ENCODE results near the gene PTPRK.

The PTPRK gene

GRCh38 chr6:128337619-128338018 lies 182.8 kb downstream of the PTPRK start:
- Histone ChIP-seq H3K9ac (ENCODE audit: low read depth in 1 of 2, low read length in 2 of 2) (no peak overlapping the region), H3K27ac (ENCODE audit: low read depth, low read length) (no peak overlapping the region), H3K9me3 (ENCODE audit: control insufficient read depth in 1 of 2, low read length in 2 of 2) (no peaks in the 10 kb centered on the region), H3K27me3 (ENCODE audit: control insufficient read depth in 1 of 2, insufficient read depth in 2 of 2, low read length in 2 of 2) (no peaks in the 10 kb centered on the region), H3K4me1 (ENCODE audit: control insufficient read depth in 1 of 2, insufficient read depth in 2 of 2, low read length in 2 of 2) (peaks cover 12 to 31% of the 10 kb centered on the region in 2 donors), H3K4me3 (ENCODE audit: low read depth in 1 of 2, low read length in 2 of 2) (no peak overlapping the region), H3K36me3 (ENCODE audit: control insufficient read depth in 1 of 2, insufficient read depth in 2 of 2, low read length in 2 of 2) (no peaks in the 10 kb centered on the region)

GRCh38 chr6:128336436-128337095 lies 183.8 kb downstream of the PTPRK start:
- Histone ChIP-seq H3K9ac (ENCODE audit: low read depth in 1 of 2, low read length in 2 of 2) (no peak overlapping the region), H3K9me3 (ENCODE audit: control insufficient read depth in 1 of 2, low read length in 2 of 2) (no peaks in the 10 kb centered on the region), H3K4me3 (ENCODE audit: low read depth in 1 of 2, low read length in 2 of 2) (no peak overlapping the region), H3K4me1 (ENCODE audit: control insufficient read depth in 1 of 2, insufficient read depth in 2 of 2, low read length in 2 of 2) (peaks cover 12 to 32% of the 10 kb centered on the region in 2 donors), H3K27ac (ENCODE audit: low read depth, low read length) (no peak overlapping the region), H3K27me3 (ENCODE audit: control insufficient read depth in 1 of 2, insufficient read depth in 2 of 2, low read length in 2 of 2) (no peaks in the 10 kb centered on the region), H3K36me3 (ENCODE audit: control insufficient read depth in 1 of 2, insufficient read depth in 2 of 2, low read length in 2 of 2) (no peaks in the 10 kb centered on the region)

GRCh38 chr6:128335963-128336362 lies 184.4 kb downstream of the PTPRK start:
- no peaks in the 10 kb centered on the region for H3K9me3 ChIP-seq (ENCODE audit: control insufficient read depth in 1 of 2, low read length in 2 of 2)
- H3K9ac ChIP-seq (ENCODE audit: low read depth in 1 of 2, low read length in 2 of 2): no peak overlapping the region
- no peak overlapping the region for H3K4me3 ChIP-seq (ENCODE audit: low read depth in 1 of 2, low read length in 2 of 2)
- H3K27me3 ChIP-seq (ENCODE audit: control insufficient read depth in 1 of 2, insufficient read depth in 2 of 2, low read length in 2 of 2): no peaks in the 10 kb centered on the region
- H3K36me3 ChIP-seq (ENCODE audit: control insufficient read depth in 1 of 2, insufficient read depth in 2 of 2, low read length in 2 of 2): no peaks in the 10 kb centered on the region
- no peak overlapping the region for H3K27ac ChIP-seq (ENCODE audit: low read depth, low read length)
- peaks cover 12 to 32% of the 10 kb centered on the region in 2 donors for H3K4me1 ChIP-seq (ENCODE audit: control insufficient read depth in 1 of 2, insufficient read depth in 2 of 2, low read length in 2 of 2)

- no peak overlapping the region for H3K27ac ChIP-seq (ENCODE audit: low read depth, low read length)
Measured at GRCh38 chr6:128333581-128334223, 186.7 kb downstream of the PTPRK start.

GRCh38 chr6:128327890-128328289 lies 192.5 kb downstream of the PTPRK start:
- Histone ChIP-seq H3K4me1 (ENCODE audit: control insufficient read depth in 1 of 2, insufficient read depth in 2 of 2, low read length in 2 of 2) (peaks cover 2 to 4% of the 10 kb centered on the region in 2 donors), H3K4me3 (ENCODE audit: low read depth in 1 of 2, low read length in 2 of 2) (no peak overlapping the region), H3K36me3 (ENCODE audit: control insufficient read depth in 1 of 2, insufficient read depth in 2 of 2, low read length in 2 of 2) (no peaks in the 10 kb centered on the region), H3K9me3 (ENCODE audit: control insufficient read depth in 1 of 2, low read length in 2 of 2) (no peaks in the 10 kb centered on the region), H3K9ac (ENCODE audit: low read depth in 1 of 2, low read length in 2 of 2) (no peak overlapping the region), H3K27ac (ENCODE audit: low read depth, low read length) (no peak overlapping the region), H3K27me3 (ENCODE audit: control insufficient read depth in 1 of 2, insufficient read depth in 2 of 2, low read length in 2 of 2) (no peaks in the 10 kb centered on the region)

More at GRCh38 chr6:128333581-128334223, 186.7 kb downstream of the PTPRK start:
- H3K9ac ChIP-seq (ENCODE audit: low read depth in 1 of 2, low read length in 2 of 2): no peak overlapping the region
- H3K27me3 ChIP-seq (ENCODE audit: control insufficient read depth in 1 of 2, insufficient read depth in 2 of 2, low read length in 2 of 2): no peaks in the 10 kb centered on the region
- H3K36me3 ChIP-seq (ENCODE audit: control insufficient read depth in 1 of 2, insufficient read depth in 2 of 2, low read length in 2 of 2): no peaks in the 10 kb centered on the region
- peaks cover 4 to 19% of the 10 kb centered on the region in 2 donors for H3K4me1 ChIP-seq (ENCODE audit: control insufficient read depth in 1 of 2, insufficient read depth in 2 of 2, low read length in 2 of 2)
- H3K9me3 ChIP-seq (ENCODE audit: control insufficient read depth in 1 of 2, low read length in 2 of 2): no peaks in the 10 kb centered on the region
- H3K4me3 ChIP-seq (ENCODE audit: low read depth in 1 of 2, low read length in 2 of 2): no peak overlapping the region

GRCh38 chr6:128323011-128323410 lies 197.4 kb downstream of the PTPRK start:
- no peak overlapping the region for H3K27ac ChIP-seq (ENCODE audit: low read depth, low read length)
- no peak overlapping the region for H3K9ac ChIP-seq (ENCODE audit: low read depth in 1 of 2, low read length in 2 of 2)
- H3K9me3 ChIP-seq (ENCODE audit: control insufficient read depth in 1 of 2, low read length in 2 of 2): no peaks in the 10 kb centered on the region
- no peak overlapping the region for H3K4me3 ChIP-seq (ENCODE audit: low read depth in 1 of 2, low read length in 2 of 2)
- H3K27me3 ChIP-seq (ENCODE audit: control insufficient read depth in 1 of 2, insufficient read depth in 2 of 2, low read length in 2 of 2): no peaks in the 10 kb centered on the region
- no peaks in the 10 kb centered on the region for H3K4me1 ChIP-seq (ENCODE audit: control insufficient read depth in 1 of 2, insufficient read depth in 2 of 2, low read length in 2 of 2)
- H3K36me3 ChIP-seq (ENCODE audit: control insufficient read depth in 1 of 2, insufficient read depth in 2 of 2, low read length in 2 of 2): peaks cover 0 to 5% of the 10 kb centered on the region in 2 donors

- H3K4me3 ChIP-seq (ENCODE audit: low read depth in 1 of 2, low read length in 2 of 2): no peak overlapping the region
- H3K9ac ChIP-seq (ENCODE audit: low read depth in 1 of 2, low read length in 2 of 2): no peak overlapping the region
- no peaks in the 10 kb centered on the region for H3K9me3 ChIP-seq (ENCODE audit: control insufficient read depth in 1 of 2, low read length in 2 of 2)
- H3K4me1 ChIP-seq (ENCODE audit: control insufficient read depth in 1 of 2, insufficient read depth in 2 of 2, low read length in 2 of 2): no peaks in the 10 kb centered on the region
- no peak overlapping the region for H3K27ac ChIP-seq (ENCODE audit: low read depth, low read length)
- H3K36me3 ChIP-seq (ENCODE audit: control insufficient read depth in 1 of 2, insufficient read depth in 2 of 2, low read length in 2 of 2): peaks cover 0 to 5% of the 10 kb centered on the region in 2 donors
- no peaks in the 10 kb centered on the region for H3K27me3 ChIP-seq (ENCODE audit: control insufficient read depth in 1 of 2, insufficient read depth in 2 of 2, low read length in 2 of 2)
Measured at GRCh38 chr6:128319946-128320345, 200.5 kb downstream of the PTPRK start.

- H3K9me3 ChIP-seq (ENCODE audit: control insufficient read depth in 1 of 2, low read length in 2 of 2): no peaks in the 10 kb centered on the region
- H3K27me3 ChIP-seq (ENCODE audit: control insufficient read depth in 1 of 2, insufficient read depth in 2 of 2, low read length in 2 of 2): no peaks in the 10 kb centered on the region
- no peak overlapping the region for H3K9ac ChIP-seq (ENCODE audit: low read depth in 1 of 2, low read length in 2 of 2)
- peaks cover 0 to 5% of the 10 kb centered on the region in 2 donors for H3K36me3 ChIP-seq (ENCODE audit: control insufficient read depth in 1 of 2, insufficient read depth in 2 of 2, low read length in 2 of 2)
- no peaks in the 10 kb centered on the region for H3K4me1 ChIP-seq (ENCODE audit: control insufficient read depth in 1 of 2, insufficient read depth in 2 of 2, low read length in 2 of 2)
- H3K4me3 ChIP-seq (ENCODE audit: low read depth in 1 of 2, low read length in 2 of 2): no peak overlapping the region
- H3K27ac ChIP-seq (ENCODE audit: low read depth, low read length): no peak overlapping the region
Measured at GRCh38 chr6:128319157-128319556, 201.2 kb downstream of the PTPRK start.

- no peaks in the 10 kb centered on the region for H3K27me3 ChIP-seq (ENCODE audit: control insufficient read depth in 1 of 2, insufficient read depth in 2 of 2, low read length in 2 of 2)
- H3K9me3 ChIP-seq (ENCODE audit: control insufficient read depth in 1 of 2, low read length in 2 of 2): no peaks in the 10 kb centered on the region
- H3K9ac ChIP-seq (ENCODE audit: low read depth in 1 of 2, low read length in 2 of 2): no peak overlapping the region
- H3K36me3 ChIP-seq (ENCODE audit: control insufficient read depth in 1 of 2, insufficient read depth in 2 of 2, low read length in 2 of 2): no peaks in the 10 kb centered on the region
- no peak overlapping the region for H3K4me3 ChIP-seq (ENCODE audit: low read depth in 1 of 2, low read length in 2 of 2)
- H3K4me1 ChIP-seq (ENCODE audit: control insufficient read depth in 1 of 2, insufficient read depth in 2 of 2, low read length in 2 of 2): no peaks in the 10 kb centered on the region
- H3K27ac ChIP-seq (ENCODE audit: low read depth, low read length): no peak overlapping the region
Measured at GRCh38 chr6:128316258-128316929, 204.0 kb downstream of the PTPRK start.

- Histone ChIP-seq H3K4me1 (ENCODE audit: control insufficient read depth in 1 of 2, insufficient read depth in 2 of 2, low read length in 2 of 2) (no peaks in the 10 kb centered on the region), H3K4me3 (ENCODE audit: low read depth in 1 of 2, low read length in 2 of 2) (no peak overlapping the region), H3K27ac (ENCODE audit: low read depth, low read length) (no peak overlapping the region), H3K27me3 (ENCODE audit: control insufficient read depth in 1 of 2, insufficient read depth in 2 of 2, low read length in 2 of 2) (no peaks in the 10 kb centered on the region), H3K9ac (ENCODE audit: low read depth in 1 of 2, low read length in 2 of 2) (no peak overlapping the region), H3K9me3 (ENCODE audit: control insufficient read depth in 1 of 2, low read length in 2 of 2) (no peaks in the 10 kb centered on the region), H3K36me3 (ENCODE audit: control insufficient read depth in 1 of 2, insufficient read depth in 2 of 2, low read length in 2 of 2) (no peaks in the 10 kb centered on the region)
Measured at GRCh38 chr6:128314190-128314589, 206.2 kb downstream of the PTPRK start.

Measured in duodenal mucosa (tissue), 2 donors.